ENCODE results near the gene DYNLT2B.
"Not testable (repeated sequence)": the region's sequence is repeated elsewhere in the genome, so short reads cannot be mapped to it uniquely, and the experiment has no call there.

DYNLT2B gene

GRCh38 chr3:196323691-196324090 lies 5.7 kb upstream of the DYNLT2B start:
- DNase-seq, result peak; percentile 25

DNA sequence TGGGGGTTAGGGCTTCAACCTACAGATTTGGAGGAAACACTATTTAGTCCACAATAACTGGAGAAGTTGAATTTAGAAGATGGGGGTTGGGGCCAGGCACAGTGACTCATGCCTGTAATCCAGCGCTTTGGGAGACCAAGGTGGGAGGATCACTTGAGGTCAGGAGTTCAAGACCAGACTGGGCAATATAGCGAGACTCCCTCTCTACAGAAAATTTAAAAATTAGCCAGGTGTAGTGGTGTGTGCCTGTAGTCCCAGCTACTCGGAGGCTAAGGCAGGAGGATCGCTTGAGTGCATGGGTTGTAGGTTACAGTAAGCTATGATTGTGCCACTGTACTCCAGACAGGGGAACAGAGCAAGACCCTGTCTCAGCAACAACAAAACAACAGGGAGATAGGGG lies 5.0 kb upstream of the DYNLT2B start:
- no peak for DNase-seq

DNA sequence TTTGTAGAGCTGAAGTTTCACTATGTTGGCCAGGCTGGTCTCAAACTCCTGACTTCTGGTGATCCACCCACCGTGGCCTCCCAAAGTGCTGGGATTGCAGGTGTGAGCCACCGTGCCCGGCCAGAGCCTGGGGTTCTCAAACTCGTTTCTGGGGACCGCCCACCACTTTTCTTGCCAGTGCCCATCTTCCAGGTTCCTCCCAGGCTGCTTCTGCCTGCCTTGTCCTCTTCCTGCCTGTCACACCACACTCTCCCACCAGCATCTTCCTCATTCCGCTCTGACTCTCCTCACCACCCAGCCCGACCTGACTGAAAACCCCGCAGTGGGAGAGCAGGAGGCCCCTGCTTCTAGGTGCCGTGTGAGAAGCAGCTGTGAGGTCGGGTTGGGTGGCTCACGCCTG lies 3.1 kb upstream of the DYNLT2B start:
- DNase-seq, result no peak

- DNase-seq, result no peak
Measured at GRCh38 chr3:196320137-196320536, 2.1 kb upstream of the DYNLT2B start.

GRCh38 chr3:196316799-196317686 lies 997 bp downstream of the DYNLT2B start:
- not testable (repeated sequence) for DNase-seq

DNA sequence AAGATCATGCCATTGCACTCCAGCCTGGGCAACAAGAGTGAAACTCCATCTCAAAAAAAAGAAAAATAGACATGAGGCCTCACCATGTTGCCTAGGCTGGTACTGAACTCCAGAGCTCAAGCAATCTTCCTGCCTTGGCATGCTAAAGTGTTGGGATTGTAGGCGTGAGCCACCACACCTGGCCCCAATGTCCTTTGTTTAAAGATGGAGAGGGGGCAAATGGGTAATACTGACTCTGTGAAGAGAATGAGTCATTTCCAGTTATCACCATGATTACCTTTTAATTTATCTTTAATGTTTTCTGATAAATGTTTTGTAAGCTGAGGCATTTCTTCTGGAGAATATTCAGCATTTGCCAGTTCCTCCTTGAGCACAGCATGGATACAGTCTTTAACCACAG lies 2.2 kb downstream of the DYNLT2B start:
- DNase-seq, result no peak

DNA sequence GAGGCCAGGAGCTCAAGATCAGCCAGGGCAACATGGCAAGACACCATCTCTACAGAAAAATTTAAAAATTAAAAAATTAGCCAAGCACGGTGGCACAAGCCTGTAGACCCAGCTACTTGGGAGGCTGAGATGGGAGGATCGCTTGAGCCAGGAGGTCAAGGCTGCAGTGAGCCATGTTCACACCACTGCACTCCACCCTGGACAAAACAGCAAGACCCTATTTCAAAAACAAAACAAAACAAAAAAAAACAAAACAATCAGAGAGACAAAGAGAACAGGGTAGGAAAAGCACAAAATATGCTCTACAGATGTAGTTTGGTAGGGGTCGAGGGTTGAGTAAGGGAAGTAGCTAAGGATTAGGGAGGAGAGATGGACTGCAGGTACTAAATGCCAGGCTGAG lies 3.4 kb downstream of the DYNLT2B start:
- DNase-seq, result no peak

- not testable (repeated sequence) for DNase-seq
Measured at GRCh38 chr3:196314086-196314485, 4.0 kb downstream of the DYNLT2B start.

DNA sequence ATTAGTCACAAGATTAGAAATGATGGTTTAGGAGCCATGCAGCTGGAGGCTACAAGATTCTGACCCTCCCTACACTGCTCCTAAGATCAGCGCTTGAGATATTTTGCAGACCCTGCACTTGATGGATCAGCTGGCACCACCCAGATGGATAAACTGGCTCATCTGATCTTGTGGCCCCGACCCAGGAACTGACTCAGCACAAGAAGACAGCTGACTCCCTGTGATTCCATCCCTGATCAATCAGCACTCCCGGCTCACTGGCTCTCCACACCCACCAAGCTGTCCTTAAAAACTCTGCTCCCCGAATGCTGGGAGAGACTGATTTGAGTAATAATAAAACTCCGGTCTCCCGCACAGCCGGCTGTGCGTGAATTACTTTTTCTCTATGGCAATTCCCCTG lies 15.1 kb downstream of the DYNLT2B start:
- DNase-seq, result not testable (repeated sequence)

GRCh38 chr3:196302551-196302950 lies 15.5 kb downstream of the DYNLT2B start:
- DNase-seq, result not testable (repeated sequence)

DNA sequence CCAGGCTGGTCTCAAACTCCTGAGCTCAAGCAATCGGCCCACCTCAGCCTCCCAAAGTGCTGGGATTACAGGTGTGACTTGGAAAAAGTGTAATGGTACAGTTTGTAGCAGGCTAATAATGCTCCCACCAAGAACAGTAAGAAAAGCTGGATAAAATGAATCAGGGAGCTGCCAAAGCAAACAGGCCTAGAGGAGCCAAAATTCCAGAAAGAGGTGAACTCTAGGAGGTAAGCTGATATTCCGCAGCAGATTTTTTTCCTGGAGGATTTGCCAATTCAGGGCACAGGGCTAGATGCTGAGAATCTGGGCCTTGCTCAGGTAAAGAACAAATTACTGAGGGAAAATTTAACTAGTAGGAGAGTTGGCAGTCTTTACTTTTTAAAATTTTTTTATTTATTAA lies 19.5 kb downstream of the DYNLT2B start:
- no peak for DNase-seq

DNA sequence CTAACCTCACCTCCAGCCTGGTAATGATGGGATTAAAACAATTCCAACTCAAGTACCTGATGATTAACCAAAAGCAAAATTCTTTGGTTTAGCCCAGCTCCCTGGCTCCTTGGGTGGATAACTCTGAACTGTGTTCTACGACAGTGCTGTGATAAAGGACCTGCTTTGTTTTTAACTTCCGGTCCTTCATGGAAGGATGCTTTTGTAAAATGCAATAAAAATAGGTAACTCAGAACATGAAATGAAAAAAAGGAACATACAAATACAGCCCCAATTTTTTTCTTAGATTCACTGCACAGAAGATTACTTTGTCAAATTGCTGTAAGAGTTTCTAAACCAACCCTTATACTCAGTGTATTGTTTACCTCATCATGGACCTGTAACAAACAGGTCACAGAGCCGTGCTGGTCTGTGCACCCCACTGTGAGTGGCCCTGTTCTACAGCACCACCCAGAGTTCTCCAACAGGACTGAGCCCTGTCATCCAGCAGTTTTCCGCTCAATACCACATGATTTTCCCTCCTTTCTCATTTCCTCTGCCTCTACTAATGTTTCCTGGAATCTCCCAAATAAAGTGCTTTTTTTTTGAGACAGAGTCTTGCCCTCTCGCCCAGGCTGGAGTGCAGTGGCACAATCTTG lies 25.6 kb downstream of the DYNLT2B start:
- DNase-seq, result no peak

- no peak for DNase-seq
Measured at GRCh38 chr3:196288141-196288460, 29.9 kb downstream of the DYNLT2B start.

DNA sequence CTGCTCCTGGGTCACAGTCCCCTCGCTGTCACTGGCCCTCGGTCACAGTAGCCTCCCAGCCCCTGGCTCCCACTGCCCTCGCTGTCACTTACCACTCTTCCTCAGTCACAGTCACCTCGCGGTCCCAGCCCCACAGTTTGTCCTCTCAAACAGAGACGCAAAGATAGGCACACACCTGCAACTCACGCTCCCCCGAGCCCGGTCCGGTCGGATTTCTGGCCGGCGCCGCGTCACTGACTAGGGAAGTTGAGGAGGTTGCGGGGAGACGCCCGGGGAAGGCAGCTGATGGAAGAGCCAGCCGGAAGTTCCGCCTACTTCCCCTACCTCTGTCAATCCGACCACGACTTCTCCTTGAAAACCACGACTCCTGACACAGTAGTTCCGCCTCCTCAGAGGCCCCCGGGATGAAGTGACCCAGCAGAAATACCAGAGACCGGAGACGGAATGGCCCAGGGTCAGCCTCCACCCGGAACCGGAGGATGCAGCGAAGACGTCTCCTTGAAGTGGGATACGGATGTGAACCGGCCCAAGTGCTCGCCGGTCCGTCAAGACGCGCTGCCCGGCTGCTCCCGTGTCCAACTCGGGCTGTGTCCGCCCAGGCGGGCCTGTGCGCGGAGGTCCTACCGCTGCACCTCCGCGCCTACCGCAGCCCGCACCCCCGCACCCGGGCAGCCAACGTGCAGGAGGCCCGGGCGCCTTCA lies 30.4 kb downstream of the DYNLT2B start, which contains the start of gene PCYT1A:
Gene PCYT1A, minus strand, starts transcription at position 287 of the 701 bp plus-strand sequence. CDS start 17,195 bp downstream, outside the sequence.
- DNase-seq, result peak; percentile 93

GRCh38 chr3:196287090-196287439 lies 31.0 kb downstream of the DYNLT2B start:
- DNase-seq, result peak; percentile 25

DNA sequence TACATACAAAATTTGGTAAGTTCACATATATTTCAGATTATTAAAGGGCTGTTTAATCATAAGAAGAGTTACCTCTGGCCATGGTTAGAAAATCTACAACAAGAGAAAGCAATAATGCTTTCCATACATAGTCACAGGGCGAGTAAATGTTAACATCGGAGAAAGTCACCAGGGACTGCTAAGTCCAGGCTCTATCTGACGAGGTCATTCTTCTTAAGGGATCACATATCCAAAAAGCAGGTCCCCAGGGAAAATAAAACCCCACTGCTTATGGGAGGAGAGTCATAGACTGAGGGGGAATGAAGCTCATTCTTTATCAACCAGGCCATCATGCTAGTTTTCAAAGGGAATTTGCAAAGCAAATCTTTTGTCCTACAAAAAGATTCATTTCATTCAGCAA lies 33.6 kb downstream of the DYNLT2B start:
- DNase-seq, result no peak

GRCh38 chr3:196281962-196282361 lies 36.1 kb downstream of the DYNLT2B start:
- DNase-seq, result no peak

DNA sequence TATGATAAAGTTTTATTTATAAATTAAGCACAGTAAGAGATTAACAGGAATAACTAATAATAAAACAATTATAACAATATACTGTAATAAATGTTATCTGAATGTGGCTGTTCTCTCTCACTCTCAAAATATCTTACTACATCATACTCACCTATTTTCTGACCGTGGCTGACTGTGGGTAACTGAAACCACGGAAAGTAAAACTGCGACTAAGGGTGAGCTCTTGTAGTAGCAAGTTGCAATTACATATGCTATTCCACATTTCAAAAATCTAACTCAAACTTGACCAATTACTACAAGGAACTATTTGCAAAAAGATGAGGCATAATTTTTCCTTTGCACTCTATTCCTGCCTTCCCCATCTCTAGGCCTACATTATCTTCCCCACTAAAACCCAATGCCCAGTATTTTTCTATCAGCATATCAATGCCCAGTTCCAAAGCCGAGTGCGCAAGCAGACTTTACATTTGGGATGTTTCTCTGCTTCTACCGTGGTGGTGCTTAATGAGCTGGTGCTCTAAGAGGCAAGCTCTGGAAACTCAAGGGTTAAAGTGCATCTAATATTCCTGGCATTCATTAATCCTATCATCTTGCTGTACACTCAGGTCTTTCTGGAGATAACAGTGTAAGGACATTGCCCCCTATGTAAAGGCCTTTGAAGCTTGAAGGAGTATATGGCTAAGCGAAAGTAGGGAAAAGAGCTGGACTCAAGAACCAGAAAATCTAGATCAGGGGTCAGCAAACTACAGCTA lies 37.2 kb downstream of the DYNLT2B start:
- no peak for DNase-seq

- DNase-seq, result no peak
Measured at GRCh38 chr3:196275126-196275525, 42.9 kb downstream of the DYNLT2B start.

GRCh38 chr3:196274585-196274984 lies 43.5 kb downstream of the DYNLT2B start:
- no peak for DNase-seq

DNA sequence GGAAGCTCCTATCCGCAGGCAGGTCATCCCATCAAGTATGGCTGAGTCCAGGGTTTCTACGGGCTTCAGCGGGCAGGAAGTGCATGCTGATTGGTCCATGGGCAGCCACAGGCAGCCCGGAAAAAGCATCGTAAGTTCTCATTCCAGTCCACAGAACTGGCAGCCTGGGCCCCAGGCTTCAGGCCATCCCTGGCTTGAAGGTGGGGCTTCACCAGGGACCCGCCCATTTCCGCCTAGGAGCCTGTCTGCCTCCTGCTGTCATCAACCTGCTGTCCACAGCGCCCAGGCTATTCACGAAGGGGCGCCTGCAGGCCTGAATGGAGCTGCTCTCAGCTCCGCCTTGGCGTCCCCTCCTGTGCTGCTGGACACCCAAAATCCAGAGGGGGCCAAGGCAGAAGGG lies 44.4 kb downstream of the DYNLT2B start:
- no peak for DNase-seq

DNA sequence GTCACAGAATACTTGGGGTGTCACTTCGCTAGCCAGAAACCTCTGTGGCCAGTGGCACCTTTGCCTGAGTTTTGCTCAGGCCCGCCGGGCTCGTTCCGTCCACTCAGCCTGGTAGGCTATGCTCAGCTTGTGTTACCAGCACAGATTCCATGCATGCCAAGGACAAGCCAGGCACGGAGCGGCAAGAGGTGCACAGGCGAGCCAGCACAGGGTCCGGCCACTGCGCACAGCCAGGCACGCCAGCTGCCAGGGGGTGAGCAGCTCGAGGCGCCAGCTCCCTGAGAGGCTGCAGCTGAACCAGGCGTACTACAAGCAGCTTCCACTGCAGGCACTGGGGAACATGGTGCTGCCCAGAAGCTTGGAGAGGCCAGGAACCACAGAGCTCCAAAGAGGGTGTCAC lies 45.2 kb downstream of the DYNLT2B start:
- no peak for DNase-seq

DNA sequence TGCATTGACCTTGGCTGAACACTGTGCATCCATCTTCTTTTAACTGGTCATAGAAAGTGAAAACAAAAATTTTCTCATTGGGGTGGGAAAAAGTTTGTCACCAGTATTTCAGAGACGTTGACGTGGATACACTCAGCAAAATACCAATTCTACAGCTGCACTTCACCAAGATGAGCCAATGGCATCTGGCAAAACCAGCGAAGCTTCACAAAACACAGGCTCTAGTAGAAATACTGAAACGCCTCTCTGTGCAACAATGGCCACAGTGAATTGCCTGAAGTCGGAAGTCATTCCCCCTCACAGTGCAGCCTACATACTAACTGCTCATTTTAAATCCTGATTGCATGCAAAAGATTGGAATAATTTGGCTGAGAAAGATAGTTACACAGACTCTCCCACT lies 47.5 kb downstream of the DYNLT2B start:
- no peak for DNase-seq
